Lower leg skin (tissue), 3 donors: ENCODE results near the gene MTF1.

Experiments used
- POLR2A ChIP-seq, 2 donors: fragments of 450-650 bp; IDR thresholded peaks; one replicate each; pipeline ENCODE4 v1.6.1; 2016 to 2017; ENCODE audit warnings: antibody characterized with exemption in 2 of 2, mild to moderate bottlenecking in 1 of 2, moderate library complexity in 1 of 2
- TF ChIP-seq, protein P1 (sequence below), 3 donors: fragments of 450-650 bp; IDR thresholded peaks; one replicate each; pipeline ENCODE4 v1.5.1; 2016; ENCODE audit warnings: antibody characterized with exemption in 3 of 3, mild to moderate bottlenecking in 3 of 3, moderate library complexity in 2 of 3

DNA sequence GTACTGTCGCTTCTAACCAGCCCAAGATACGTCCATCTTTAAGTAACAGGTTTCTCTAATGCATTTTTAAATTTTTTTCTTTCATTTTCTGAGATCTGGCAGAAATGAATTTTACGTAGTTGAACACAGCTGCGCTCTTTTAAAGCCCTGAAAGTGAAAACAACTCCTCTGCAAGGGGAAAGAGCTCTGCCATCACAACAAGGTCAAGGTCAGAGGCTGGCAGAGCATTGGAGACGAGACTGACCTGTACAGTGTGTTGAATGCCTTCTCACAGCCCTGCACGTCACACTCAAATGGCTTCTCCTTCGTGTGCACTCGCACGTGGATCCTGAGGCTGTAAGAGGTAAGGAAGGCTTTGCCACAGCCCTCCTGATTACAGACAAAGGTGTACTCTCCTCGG is 19.7 kb downstream of the MTF1 start:
- no peak for TF ChIP-seq POLR2A (IDR thresholded peaks at IDR 0.05)
- TF ChIP-seq, protein P1, sequence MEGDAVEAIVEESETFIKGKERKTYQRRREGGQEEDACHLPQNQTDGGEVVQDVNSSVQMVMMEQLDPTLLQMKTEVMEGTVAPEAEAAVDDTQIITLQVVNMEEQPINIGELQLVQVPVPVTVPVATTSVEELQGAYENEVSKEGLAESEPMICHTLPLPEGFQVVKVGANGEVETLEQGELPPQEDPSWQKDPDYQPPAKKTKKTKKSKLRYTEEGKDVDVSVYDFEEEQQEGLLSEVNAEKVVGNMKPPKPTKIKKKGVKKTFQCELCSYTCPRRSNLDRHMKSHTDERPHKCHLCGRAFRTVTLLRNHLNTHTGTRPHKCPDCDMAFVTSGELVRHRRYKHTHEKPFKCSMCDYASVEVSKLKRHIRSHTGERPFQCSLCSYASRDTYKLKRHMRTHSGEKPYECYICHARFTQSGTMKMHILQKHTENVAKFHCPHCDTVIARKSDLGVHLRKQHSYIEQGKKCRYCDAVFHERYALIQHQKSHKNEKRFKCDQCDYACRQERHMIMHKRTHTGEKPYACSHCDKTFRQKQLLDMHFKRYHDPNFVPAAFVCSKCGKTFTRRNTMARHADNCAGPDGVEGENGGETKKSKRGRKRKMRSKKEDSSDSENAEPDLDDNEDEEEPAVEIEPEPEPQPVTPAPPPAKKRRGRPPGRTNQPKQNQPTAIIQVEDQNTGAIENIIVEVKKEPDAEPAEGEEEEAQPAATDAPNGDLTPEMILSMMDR (IDR thresholded peaks at IDR 0.05) = no peak
